Ectodermal cell (in vitro differentiated cells): ENCODE measurements around the gene ARPIN.

Experiments
- H3K27ac ChIP-seq: 2 replicates; pipeline ENCODE4 v1.7.0; 2013; ENCODE audit warnings: mild to moderate bottlenecking, low read depth, low read length; ENCODE audit not compliant: insufficient read depth, poor library complexity, severe bottlenecking
- H3K27me3 ChIP-seq: 2 replicates; pipeline ENCODE4 v1.7.0; 2013; ENCODE audit warnings: mild to moderate bottlenecking, low read length; ENCODE audit not compliant: insufficient read depth, control insufficient read depth, poor library complexity, severe bottlenecking
- H3K36me3 ChIP-seq: one replicate; pipeline ENCODE4 v1.7.0; 2013; ENCODE audit warnings: low read length; ENCODE audit not compliant: control insufficient read depth, insufficient read depth
- H3K4me1 ChIP-seq: one replicate; pipeline ENCODE4 v1.7.0; 2013; ENCODE audit warnings: low read length; ENCODE audit not compliant: control insufficient read depth, insufficient read depth
- H3K4me3 ChIP-seq: 2 replicates; pipeline ENCODE4 v1.7.0; 2013; ENCODE audit warnings: low read depth, low read length, control low read depth; ENCODE audit not compliant: insufficient read depth
- H3K9me3 ChIP-seq: 2 replicates; pipeline ENCODE4 v1.7.0; 2013; ENCODE audit warnings: mild to moderate bottlenecking, low read length, moderate library complexity; ENCODE audit not compliant: control insufficient read depth
- WGBS, 2 experiments: methylation state at CpG; one replicate each; pipeline ENCODE4 v1.1.7; 2013; ENCODE audit warnings: missing lambda C conversion rate in 2 of 2; 5-methylcytosine and 5-hydroxymethylcytosine counted together

ARPIN gene

GRCh38 chr15:89910891-89911626 is 1.7 kb downstream of the ARPIN start:
- H3K4me3 ChIP-seq = no peak overlapping the region
- H3K27ac ChIP-seq = no peak overlapping the region
- 91 to 94% methylated on average over 6 of the region's 6 CpGs for WGBS, 2 experiments
- no peaks in the 10 kb centered on the region for H3K9me3 ChIP-seq
- no peaks in the 10 kb centered on the region for H3K36me3 ChIP-seq
- no peaks in the 10 kb centered on the region for H3K27me3 ChIP-seq
- H3K4me1 ChIP-seq = peaks cover 14% of the 10 kb centered on the region

- Histone ChIP-seq H3K27me3 (no peaks in the 10 kb centered on the region), H3K27ac (no peak overlapping the region), H3K36me3 (no peaks in the 10 kb centered on the region), H3K4me3 (no peak overlapping the region), H3K9me3 (no peaks in the 10 kb centered on the region), H3K4me1 (peaks cover 14% of the 10 kb centered on the region)
- WGBS, 2 experiments = 50 to 86% methylated on average over 1 to 2 of the region's 2 CpGs
Measured at GRCh38 chr15:89909611-89910010, 3.1 kb downstream of the ARPIN start.

GRCh38 chr15:89908226-89908625 is 4.5 kb downstream of the ARPIN start:
- H3K36me3 ChIP-seq = no peaks in the 10 kb centered on the region
- H3K4me1 ChIP-seq = peaks cover 11% of the 10 kb centered on the region
- H3K4me3 ChIP-seq = no peak overlapping the region
- WGBS, 2 experiments = 87 to 88% methylated on average over 16 of the region's 16 CpGs
- H3K9me3 ChIP-seq = no peaks in the 10 kb centered on the region
- H3K27me3 ChIP-seq = no peaks in the 10 kb centered on the region
- H3K27ac ChIP-seq = no peak overlapping the region

- H3K27me3 ChIP-seq = no peaks in the 10 kb centered on the region
- H3K9me3 ChIP-seq = no peaks in the 10 kb centered on the region
- H3K36me3 ChIP-seq = no peaks in the 10 kb centered on the region
- H3K4me1 ChIP-seq = peaks cover 7% of the 10 kb centered on the region
- H3K4me3 ChIP-seq = no peak overlapping the region
- WGBS, 2 experiments = 94 to 95% methylated on average over 7 of the region's 7 CpGs
- H3K27ac ChIP-seq = no peak overlapping the region
Measured at GRCh38 chr15:89907289-89907688, 5.5 kb downstream of the ARPIN start.

- Histone ChIP-seq H3K4me3 (no peak overlapping the region), H3K9me3 (no peaks in the 10 kb centered on the region), H3K4me1 (no peaks in the 10 kb centered on the region), H3K36me3 (no peaks in the 10 kb centered on the region), H3K27ac (no peak overlapping the region), H3K27me3 (no peaks in the 10 kb centered on the region)
- WGBS, 2 experiments = 91 to 94% methylated on average over 5 of the region's 5 CpGs
Measured at GRCh38 chr15:89905846-89906378, 6.8 kb downstream of the ARPIN start.

- H3K27me3 ChIP-seq = no peaks in the 10 kb centered on the region
- H3K27ac ChIP-seq = no peak overlapping the region
- WGBS, 2 experiments = 92 to 93% methylated on average over 5 of the region's 5 CpGs
- no peaks in the 10 kb centered on the region for H3K4me1 ChIP-seq
- no peak overlapping the region for H3K4me3 ChIP-seq
- no peaks in the 10 kb centered on the region for H3K36me3 ChIP-seq
- no peaks in the 10 kb centered on the region for H3K9me3 ChIP-seq
Measured at GRCh38 chr15:89904519-89904918, 8.2 kb downstream of the ARPIN start.

- Histone ChIP-seq H3K9me3 (no peaks in the 10 kb centered on the region), H3K4me1 (no peaks in the 10 kb centered on the region), H3K27me3 (no peaks in the 10 kb centered on the region), H3K4me3 (no peak overlapping the region), H3K36me3 (no peaks in the 10 kb centered on the region), H3K27ac (no peak overlapping the region)
- 94 to 96% methylated on average over 11 of the region's 11 CpGs for WGBS, 2 experiments
Measured at GRCh38 chr15:89903858-89904130, 9.0 kb downstream of the ARPIN start.

- no peaks in the 10 kb centered on the region for H3K27me3 ChIP-seq
- no peaks in the 10 kb centered on the region for H3K9me3 ChIP-seq
- no peak overlapping the region for H3K4me3 ChIP-seq
- H3K36me3 ChIP-seq = no peaks in the 10 kb centered on the region
- no peaks in the 10 kb centered on the region for H3K4me1 ChIP-seq
- 95% methylated on average over 15 of the region's 15 CpGs for WGBS, 2 experiments
- no peak overlapping the region for H3K27ac ChIP-seq
Measured at GRCh38 chr15:89903015-89903857, 9.5 kb downstream of the ARPIN start.

GRCh38 chr15:89900849-89901248 is 11.9 kb downstream of the ARPIN start:
- Histone ChIP-seq H3K4me1 (no peaks in the 10 kb centered on the region), H3K27ac (no peak overlapping the region), H3K27me3 (no peaks in the 10 kb centered on the region), H3K4me3 (no peak overlapping the region), H3K9me3 (no peaks in the 10 kb centered on the region), H3K36me3 (no peaks in the 10 kb centered on the region)
- 92 to 94% methylated on average over 6 of the region's 6 CpGs for WGBS, 2 experiments

GRCh38 chr15:89899951-89900567 is 12.7 kb downstream of the ARPIN start:
- H3K4me3 ChIP-seq = no peak overlapping the region
- no peaks in the 10 kb centered on the region for H3K27me3 ChIP-seq
- no peaks in the 10 kb centered on the region for H3K9me3 ChIP-seq
- no peaks in the 10 kb centered on the region for H3K36me3 ChIP-seq
- no peaks in the 10 kb centered on the region for H3K4me1 ChIP-seq
- WGBS, 2 experiments = 91 to 100% methylated on average over 3 of the region's 3 CpGs
- no peak overlapping the region for H3K27ac ChIP-seq
